K562 (cell line): Measurements from ENCODE around the gene SV2C. TPM values are rescaled to one million over a fixed set of nuclear protein-coding genes. Genes with fewer than 3 reads are reported as not detected.

Experiments used
- ATAC-seq: fragments of 200-7000 bp; cut with Tn5 transposase; 3 replicates; pipeline ENCODE4 v1.9.1; 2020; ENCODE audit warnings: moderate library complexity
- BruUV-seq: library from RNA; stranded (reverse); fragments of 400-500 nt; replicated peaks from 2 replicates; lab custom pipeline; 2021; lab: Mats Ljungman, UMichigan
- CTCF ChIA-PET: fragments of 300-600 bp; formaldehyde crosslinking; extraction: SDS; loops from one replicate; lab custom pipeline; 2021; ENCODE audit warnings: low intra/inter-chr PET ratio; lab: Yijun Ruan, JAX
- POLR2A ChIA-PET: fragments of 300-600, 350-650 bp; sonication (Branson Sonifier 250); formaldehyde crosslinking; extraction: SDS; loops from one replicate; lab custom pipeline; 2021; ENCODE audit warnings: antibody characterized with exemption, inconsistent platforms; lab: Yijun Ruan, JAX
- DNase-seq, 4 experiments: peaks; one replicate each; pipeline versions ENCODE4 v3.0.0 to v3.0.0-alpha.2; 2011 to 2018; ENCODE audit warnings: low spot score in 3 of 4, mixed read lengths in 3 of 4; ENCODE audit errors: extremely low read depth in 1 of 4
- FAIRE-seq: peaks from 2 replicates; lab custom pipeline; 2011; peaks lifted over from hg19 to GRCh38; lab: Jason Lieb, UNC
- H2AFZ ChIP-seq: 2 replicates; pipeline ENCODE4 v1.6.0; 2011; ENCODE audit warnings: low read depth, low read length, control low read depth, inconsistent platforms
- H3K27ac ChIP-seq: fragments of 200-600 bp; 3 replicates; pipeline ENCODE4 v1.8.0; 2011; ENCODE audit warnings: low read depth, mild to moderate bottlenecking, control low read depth, inconsistent platforms, low read length, moderate library complexity, mixed read lengths; ENCODE audit errors: extremely low read depth
- H3K27me3 ChIP-seq, 2 experiments: fragments of 300-600 bp in 1 of 2; 2 replicates in 1 of 2; 3 replicates in 1 of 2; pipeline versions ENCODE4 v1.6.0 to v1.8.0; 2011; ENCODE audit warnings: inconsistent platforms in 2 of 2, low read length in 2 of 2, mild to moderate bottlenecking in 1 of 2, mixed read lengths in 1 of 2, moderate library complexity in 1 of 2; ENCODE audit not compliant: control insufficient read depth in 2 of 2, insufficient read depth in 2 of 2
- H3K36me3 ChIP-seq: fragments of 300-600 bp; 3 replicates; pipeline ENCODE4 v1.8.0; 2011; ENCODE audit warnings: mild to moderate bottlenecking, low read length, inconsistent platforms; ENCODE audit not compliant: control insufficient read depth, insufficient read depth
- H3K4me1 ChIP-seq, 2 experiments: fragments of 200-600 bp in 1 of 2; replicated peaks in 1 of 2; 2 replicates in 1 of 2; 3 replicates in 1 of 2; pipeline versions ENCODE4 v1.5.1 to v1.8.0; 2011; ENCODE audit warnings: inconsistent platforms in 2 of 2, low read length in 2 of 2, mild to moderate bottlenecking in 1 of 2, mixed read lengths in 1 of 2, moderate library complexity in 1 of 2; ENCODE audit not compliant: control insufficient read depth in 2 of 2, insufficient read depth in 2 of 2
- H3K4me2 ChIP-seq: 2 replicates; pipeline ENCODE4 v1.6.1; 2011; ENCODE audit warnings: low read length, control low read depth, inconsistent platforms, mixed read lengths; ENCODE audit not compliant: insufficient read depth
- H3K4me3 ChIP-seq: fragments of 200-600 bp; sonication (generic), shearing (Covaris generic); 2 replicates; pipeline ENCODE4 v1.5.1; 2016; ENCODE audit warnings: control low read depth, inconsistent platforms
- H3K79me2 ChIP-seq: fragments of 200-600 bp; 3 replicates; pipeline ENCODE4 v1.8.0; 2011; ENCODE audit warnings: low read length, inconsistent platforms; ENCODE audit not compliant: control insufficient read depth, insufficient read depth
- H3K9ac ChIP-seq, 2 experiments: 2 replicates each; pipeline versions ENCODE4 v1.6.0 to v1.6.1; 2011; ENCODE audit warnings: low read depth in 2 of 2, low read length in 2 of 2, control low read depth in 1 of 2, inconsistent platforms in 1 of 2, mild to moderate bottlenecking in 1 of 2, mixed read lengths in 1 of 2; ENCODE audit not compliant: insufficient read depth in 1 of 2
- H3K9me1 ChIP-seq: one replicate; pipeline ENCODE4 v1.6.0; 2011; ENCODE audit warnings: inconsistent platforms, mild to moderate bottlenecking, low read length, moderate library complexity; ENCODE audit not compliant: control insufficient read depth, insufficient read depth
- H3K9me3 ChIP-seq: replicated peaks from 2 replicates; pipeline ENCODE4 v1.5.1; 2011; ENCODE audit warnings: low read depth, low read length, inconsistent platforms; ENCODE audit not compliant: control insufficient read depth, insufficient read depth
- H4K20me1 ChIP-seq: replicated peaks from 2 replicates; pipeline ENCODE4 v1.6.1; 2011; ENCODE audit warnings: low read length, inconsistent platforms, mixed read lengths; ENCODE audit not compliant: control insufficient read depth, insufficient read depth
- ADNP ChIP-seq: fragments of 200-800 bp; sonication (Bioruptor generic); IDR thresholded peaks from 2 replicates; pipeline ENCODE4 v1.6.1; 2016; ENCODE audit warnings: missing genetic modification characterization, missing compliant biosample characterization
- BACH1 ChIP-seq: fragments of 200-800 bp; sonication (Bioruptor generic); IDR thresholded peaks from 2 replicates; pipeline ENCODE4 v1.6.1; 2016; ENCODE audit warnings: missing genetic modification characterization, missing compliant biosample characterization
- HNRNPL ChIP-seq: fragments of 200-400 bp; formaldehyde crosslinking; IDR thresholded peaks from 2 replicates; pipeline ENCODE4 v1.6.1; 2017; ENCODE audit warnings: low read depth, mild to moderate bottlenecking, low read length
- MLLT1 ChIP-seq, 2 experiments: fragments of 450-650 bp; IDR thresholded peaks; 2 replicates each; pipeline ENCODE4 v1.6.1; 2016
- MYBL2 ChIP-seq, 2 experiments: fragments of 450-650 bp in 1 of 2; sonication (generic) in 1 of 2; formaldehyde crosslinking in 1 of 2; IDR thresholded peaks; 2 replicates each; pipeline versions ENCODE4 v1.6.1 to v1.8.1; 2017 to 2022; ENCODE audit warnings: borderline replicate concordance in 1 of 2, inconsistent platforms in 1 of 2, low read depth in 1 of 2, mild to moderate bottlenecking in 1 of 2, missing genetic modification reagents in 1 of 2, moderate library complexity in 1 of 2
- NELFE ChIP-seq: IDR thresholded peaks from 2 replicates; pipeline ENCODE4 v1.6.1; 2011; ENCODE audit warnings: mild to moderate bottlenecking; ENCODE audit not compliant: insufficient read depth, insufficient read length
- PML ChIP-seq: IDR thresholded peaks from 2 replicates; pipeline ENCODE4 v1.6.1; 2012; ENCODE audit warnings: low read length, inconsistent platforms
- RHOXF2B ChIP-seq: fragments of 250-450 bp; sonication (Bioruptor Pico); conservative IDR thresholded peaks from 2 replicates; pipeline ENCODE4 v1.5.1; 2021
- RUNX1 ChIP-seq: sonication (generic); IDR thresholded peaks from 2 replicates; pipeline ENCODE4 v1.6.1; 2016; ENCODE audit warnings: antibody characterized with exemption, low read depth
- TSHZ1 ChIP-seq: fragments of 250-450 bp; sonication (Bioruptor Pico); IDR thresholded peaks from 2 replicates; pipeline ENCODE4 v1.4.0; 2020; ENCODE audit warnings: mild to moderate bottlenecking, moderate library complexity
- XRCC5 ChIP-seq: fragments of 200-400 bp; formaldehyde crosslinking; IDR thresholded peaks from 2 replicates; pipeline ENCODE4 v1.6.1; 2017; ENCODE audit warnings: low read depth, mild to moderate bottlenecking, low read length
- WGBS: fragments of 100-300 bp; shearing (Covaris generic); methylation state at CpG from one replicate; pipeline ENCODE4 v1.1.6; 2016; ENCODE audit warnings: low coverage, mixed read lengths; ENCODE audit not compliant: insufficient coverage; ENCODE audit errors: missing lambda C conversion rate; 5-methylcytosine and 5-hydroxymethylcytosine counted together
- in situ Hi-C: fragments of 300-500 bp; cut with MboI; formaldehyde crosslinking; loops from 4 replicates; pipeline ENCODE4 v1.15.0; 2018; ENCODE audit warnings: inconsistent platforms, mixed read lengths
- intact Hi-C: fragments of 100-400 bp; cut with micrococcal nuclease; formaldehyde crosslinking; loops from 2 replicates; pipeline ENCODE4 v1.14.2; 2022
- polyA plus RNA-seq, 8 experiments: library from polyadenylated mRNA; depleted of rRNA in 4 of 8; stranded (reverse) in 5 of 8; unstranded in 3 of 8; fragments of >200 nt; fragmentation: Nextera tagmentation in 2 of 8; fragmentation: Illumina TruSeq in 1 of 8; extraction: Ambion mirVana in 2 of 8; extraction: Trizol in 1 of 8; gene quantifications; 2 replicates each; pipeline versions ENCODE4 v1.2.1 to v1.2.3, GENCODE V29; 2011 to 2014; ENCODE audit warnings: inconsistent platforms in 1 of 8, missing spikeins in 1 of 8
- total RNA-seq, 7 experiments: library from RNA; depleted of rRNA in 6 of 7; stranded (reverse); fragments of >200 nt in 6 of 7; fragmentation: Illumina TruSeq in 2 of 7; extraction: Trizol in 2 of 7; gene quantifications; 2 replicates each; pipeline versions ENCODE4 v1.2.1 to v1.2.3, GENCODE V29; 2011 to 2021; ENCODE audit warnings: low replicate concordance in 1 of 7
- TF ChIP-seq, protein P1 (sequence below): sonication (generic); IDR thresholded peaks from 2 replicates; pipeline ENCODE4 v1.6.1; 2016

The SV2C gene
- total and polyA plus RNA-seq, 9 of the 15 experiments (the other 6 are each of a cell fraction or from before 2014, with no cell fraction given) = 0.05 TPM; not detected in 8

DNA sequence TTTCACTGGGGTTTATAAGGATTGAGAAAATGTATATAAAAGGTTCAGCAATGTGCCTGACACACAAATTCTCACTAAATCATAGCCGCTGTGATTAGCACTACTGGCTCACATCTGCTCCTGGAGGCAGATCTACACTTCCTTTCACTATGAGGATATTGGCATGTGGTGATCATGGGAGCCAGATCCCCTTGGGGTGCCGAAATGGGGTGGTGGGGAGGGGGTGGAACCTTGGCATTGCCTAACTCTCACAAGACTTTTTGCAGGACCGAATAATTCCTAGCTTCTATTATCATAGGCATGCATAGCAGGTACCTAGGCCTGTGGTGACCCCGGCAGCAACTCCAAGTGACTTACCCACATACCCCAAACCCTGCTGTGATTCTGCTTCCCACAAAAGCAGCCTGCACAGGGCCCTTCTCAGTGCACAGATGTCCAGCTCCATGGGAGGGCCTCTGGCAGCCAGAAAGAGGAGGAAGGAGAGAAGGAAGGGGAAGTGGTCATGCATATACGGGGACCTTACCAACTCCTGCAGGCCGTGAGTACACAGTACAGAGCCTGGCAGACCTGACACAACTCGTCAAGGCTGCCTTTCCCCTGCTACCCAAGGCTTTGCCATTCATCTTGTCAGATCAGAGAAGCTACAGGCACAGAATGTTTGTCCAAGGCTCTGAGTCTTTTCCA, 258.6 kb downstream of the SV2C start:
- intact Hi-C loops = no loop called here
- 22% methylated on average over 6 of the region's 7 CpGs for WGBS
- BruUV-seq = no TSS peak
- CTCF ChIA-PET = no interaction called here
- no peak overlapping the region for H3K27ac ChIP-seq
- no peaks in the 10 kb centered on the region for H3K36me3 ChIP-seq
- H2AFZ ChIP-seq = peak overlapping the region; percentile 56; the same call in 1 of the 2 replicates
- no peaks in the 10 kb centered on the region for H3K9me3 ChIP-seq
- POLR2A ChIA-PET = interaction anchor here (1.0 to 1.7 kb wide), 2 partner anchors 10 to 15 kb away, joined by 3 to 4 read pairs; no protein-coding TSS in a partner anchor
- no peak overlapping the region for H3K9ac ChIP-seq
- FAIRE-seq = no peak
- H3K4me1 ChIP-seq = peaks cover 2 to 7% of the 10 kb centered on the region in 2 experiments; a peak in 3 of 5 replicates
- no peaks in the 10 kb centered on the region for H4K20me1 ChIP-seq
- H3K27me3 ChIP-seq = no peaks in the 10 kb centered on the region
- DNase-seq = no peak
- no peak for ATAC-seq
- no peak overlapping the region for H3K4me3 ChIP-seq
- no peak for TF ChIP-seq BACH1 (tag)
- no peak for TF ChIP-seq PML
- no peak for TF ChIP-seq TSHZ1 (CRISPR knock-in tag)
- TF ChIP-seq XRCC5 = no peak
- no peak for TF ChIP-seq RUNX1
- TF ChIP-seq HNRNPL = no peak
- TF ChIP-seq MLLT1 (IDR thresholded peaks at IDR 0.05) = no peak
- TF ChIP-seq, protein P1, sequence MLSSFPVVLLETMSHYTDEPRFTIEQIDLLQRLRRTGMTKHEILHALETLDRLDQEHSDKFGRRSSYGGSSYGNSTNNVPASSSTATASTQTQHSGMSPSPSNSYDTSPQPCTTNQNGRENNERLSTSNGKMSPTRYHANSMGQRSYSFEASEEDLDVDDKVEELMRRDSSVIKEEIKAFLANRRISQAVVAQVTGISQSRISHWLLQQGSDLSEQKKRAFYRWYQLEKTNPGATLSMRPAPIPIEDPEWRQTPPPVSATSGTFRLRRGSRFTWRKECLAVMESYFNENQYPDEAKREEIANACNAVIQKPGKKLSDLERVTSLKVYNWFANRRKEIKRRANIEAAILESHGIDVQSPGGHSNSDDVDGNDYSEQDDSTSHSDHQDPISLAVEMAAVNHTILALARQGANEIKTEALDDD = no peak
- no peak for TF ChIP-seq MYBL2 (IDR thresholded peaks at IDR 0.05; ENCODE audit: low read depth)
- no peak for TF ChIP-seq MYBL2 (CRISPR knock-in tag; IDR thresholded peaks at IDR 0.05; ENCODE audit: borderline replicate concordance)
- TF ChIP-seq NELFE = no peak
- no peak for TF ChIP-seq RHOXF2B (CRISPR knock-in tag)
- TF ChIP-seq ADNP (tag) = no peak
- H3K9me1 ChIP-seq = no peaks in the 10 kb centered on the region
- no peaks in the 10 kb centered on the region for H3K79me2 ChIP-seq
- no peak overlapping the region for H3K4me2 ChIP-seq
- in situ Hi-C loops = no loop called here
